ENCODE measurements around the gene SORBS2.

GRCh38 chr4:185834778-185835177, 22.8 kb upstream of the SORBS2 start:
- TF ChIP-seq CTCF (conservative IDR thresholded peaks at IDR 0.05; ENCODE audit: low read depth, low read length) (no peak), MAFK (IDR thresholded peaks at IDR 0.05; ENCODE audit: low read depth, low read length) (no peak), POLR2A (IDR thresholded peaks at IDR 0.05; ENCODE audit: low read depth, low read length) (no peak), RCOR1 (IDR thresholded peaks at IDR 0.05; ENCODE audit: insufficient replicate concordance, low read length) (no peak), RAD21 (IDR thresholded peaks at IDR 0.05; ENCODE audit: low read length) (no peak), BHLHE40 (IDR thresholded peaks at IDR 0.05; ENCODE audit: low read depth, low read length) (no peak), CEBPB (IDR thresholded peaks at IDR 0.05; ENCODE audit: low read depth, low read length) (no peak), SMC3 (IDR thresholded peaks at IDR 0.05; ENCODE audit: low read depth, low read length) (no peak)

Measured in IMR-90 (cell line).